Loucy (cell line): ENCODE measurements around the gene POLR2L.

Experiments
- H2AFZ ChIP-seq: fragments of 200-600 bp; sonication (generic); 2 replicates; pipeline ENCODE4 v1.6.0; 2016; ENCODE audit warnings: antibody characterized with exemption, mild to moderate bottlenecking, low read length, moderate library complexity
- H3F3A ChIP-seq: fragments of 200-600 bp; 2 replicates; pipeline ENCODE4 v1.6.0; 2016; ENCODE audit warnings: antibody characterized with exemption, low read depth, mild to moderate bottlenecking
- H3K27me3 ChIP-seq: fragments of 200-600 bp; sonication (generic); 2 replicates; pipeline ENCODE4 v1.6.1; 2014; ENCODE audit warnings: low read length, mild to moderate bottlenecking; ENCODE audit not compliant: insufficient read depth, poor library complexity, severe bottlenecking
- H3K36me3 ChIP-seq: fragments of 200-600 bp; sonication (generic); 2 replicates; pipeline ENCODE4 v1.6.1; 2016; ENCODE audit warnings: low read length; ENCODE audit not compliant: insufficient read depth
- H3K4me1 ChIP-seq: fragments of 200-600 bp; sonication (generic); 2 replicates; pipeline ENCODE4 v1.5.1; 2014; ENCODE audit warnings: low read length, mild to moderate bottlenecking; ENCODE audit not compliant: insufficient read depth, poor library complexity, severe bottlenecking
- H3K4me2 ChIP-seq: fragments of 200-600 bp; sonication (generic); 2 replicates; pipeline ENCODE4 v1.6.0; 2014; ENCODE audit warnings: antibody characterized with exemption, low read length, low read depth, mild to moderate bottlenecking; ENCODE audit not compliant: poor library complexity, severe bottlenecking
- H3K4me3 ChIP-seq: fragments of 200-600 bp; sonication (generic); 2 replicates; pipeline ENCODE4 v1.5.1; 2014; ENCODE audit warnings: low read length, mild to moderate bottlenecking, mixed read lengths; ENCODE audit not compliant: poor library complexity, severe bottlenecking
- H3K79me2 ChIP-seq: fragments of 200-600 bp; sonication (generic); 2 replicates; pipeline ENCODE4 v1.6.1; 2014; ENCODE audit warnings: low read length; ENCODE audit not compliant: insufficient read depth
- H3K9ac ChIP-seq: fragments of 200-600 bp; sonication (generic); 2 replicates; pipeline ENCODE4 v1.6.0; 2014; ENCODE audit warnings: mild to moderate bottlenecking, low read depth, low read length, moderate library complexity; ENCODE audit not compliant: poor library complexity, severe bottlenecking
- H3K9me2 ChIP-seq: fragments of 200-600 bp; sonication (generic); replicated peaks from 2 replicates; pipeline ENCODE4 v1.6.1; 2016; ENCODE audit warnings: low read depth, low read length, mixed read lengths
- H3K9me3 ChIP-seq: fragments of 200-600 bp; sonication (generic); 2 replicates; pipeline ENCODE4 v1.6.1; 2014; ENCODE audit warnings: mild to moderate bottlenecking, antibody characterized with exemption, low read length, low read depth; ENCODE audit not compliant: insufficient read depth
- H4K20me1 ChIP-seq: fragments of 200-600 bp; sonication (generic); 2 replicates; pipeline ENCODE4 v1.6.0; 2014; ENCODE audit warnings: antibody characterized with exemption, low read length, mild to moderate bottlenecking; ENCODE audit not compliant: insufficient read depth, poor library complexity, severe bottlenecking
- EZH2phosphoT487 ChIP-seq: fragments of 200-600 bp; IDR thresholded peaks from 2 replicates; pipeline ENCODE4 v1.6.1; 2018; ENCODE audit warnings: antibody characterized with exemption, mild to moderate bottlenecking, moderate library complexity, borderline replicate concordance
- TF ChIP-seq, protein P1 (sequence below): fragments of 200-600 bp; sonication (generic); conservative IDR thresholded peaks from 2 replicates; pipeline ENCODE4 v1.5.1; 2014; ENCODE audit warnings: mild to moderate bottlenecking, antibody characterized with exemption, low read length

Gene POLR2L

GRCh38 chr11:876545-876944, 34.2 kb upstream of the POLR2L start:
- Histone ChIP-seq H3K36me3 (peaks cover 3% of the 10 kb centered on the region; the same call in 1 of the 2 replicates), H4K20me1 (no peaks in the 10 kb centered on the region)

DNA sequence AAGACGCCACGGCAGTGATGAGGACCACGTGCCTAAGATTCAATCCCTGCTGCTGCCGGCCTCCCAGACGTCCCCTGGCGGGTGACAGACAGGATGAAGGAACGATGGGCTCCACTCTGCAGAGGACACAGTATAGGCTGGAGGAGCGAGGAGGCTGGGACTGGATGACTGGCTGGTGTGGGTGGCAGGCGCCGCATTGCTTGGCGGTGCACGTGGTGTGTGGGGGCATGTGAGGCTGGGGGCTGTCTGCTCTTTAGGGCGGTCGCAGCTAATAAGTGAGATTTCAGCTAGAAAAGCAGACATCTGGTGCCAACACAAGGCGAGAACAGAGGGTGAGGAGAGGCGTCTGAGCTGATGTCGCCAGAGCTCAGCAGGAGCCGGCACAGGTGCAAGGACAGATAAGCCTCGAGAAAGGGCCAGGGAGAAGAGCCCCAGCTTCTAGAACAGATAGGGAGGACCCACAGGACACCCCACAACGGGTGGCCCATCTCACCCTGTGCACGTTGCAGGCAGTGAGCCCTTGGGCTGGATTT, 33.5 kb upstream of the POLR2L start:
- Histone ChIP-seq H4K20me1 (no peaks in the 10 kb centered on the region), H3K27me3 (no peaks in the 10 kb centered on the region), H3K9ac (no peak overlapping the region), H3K79me2 (no peaks in the 10 kb centered on the region), H3K9me2 (no peaks in the 10 kb centered on the region), H3F3A (no peaks in the 10 kb centered on the region), H2AFZ (no peak overlapping the region), H3K4me3 (no peak overlapping the region), H3K4me1 (no peaks in the 10 kb centered on the region), H3K36me3 (peaks cover 1% of the 10 kb centered on the region; the same call in 1 of the 2 replicates), H3K9me3 (no peaks in the 10 kb centered on the region), H3K4me2 (no peak overlapping the region)
- TF ChIP-seq, protein P1, sequence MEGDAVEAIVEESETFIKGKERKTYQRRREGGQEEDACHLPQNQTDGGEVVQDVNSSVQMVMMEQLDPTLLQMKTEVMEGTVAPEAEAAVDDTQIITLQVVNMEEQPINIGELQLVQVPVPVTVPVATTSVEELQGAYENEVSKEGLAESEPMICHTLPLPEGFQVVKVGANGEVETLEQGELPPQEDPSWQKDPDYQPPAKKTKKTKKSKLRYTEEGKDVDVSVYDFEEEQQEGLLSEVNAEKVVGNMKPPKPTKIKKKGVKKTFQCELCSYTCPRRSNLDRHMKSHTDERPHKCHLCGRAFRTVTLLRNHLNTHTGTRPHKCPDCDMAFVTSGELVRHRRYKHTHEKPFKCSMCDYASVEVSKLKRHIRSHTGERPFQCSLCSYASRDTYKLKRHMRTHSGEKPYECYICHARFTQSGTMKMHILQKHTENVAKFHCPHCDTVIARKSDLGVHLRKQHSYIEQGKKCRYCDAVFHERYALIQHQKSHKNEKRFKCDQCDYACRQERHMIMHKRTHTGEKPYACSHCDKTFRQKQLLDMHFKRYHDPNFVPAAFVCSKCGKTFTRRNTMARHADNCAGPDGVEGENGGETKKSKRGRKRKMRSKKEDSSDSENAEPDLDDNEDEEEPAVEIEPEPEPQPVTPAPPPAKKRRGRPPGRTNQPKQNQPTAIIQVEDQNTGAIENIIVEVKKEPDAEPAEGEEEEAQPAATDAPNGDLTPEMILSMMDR = no peak
- no peak for TF ChIP-seq EZH2phosphoT487

More at GRCh38 chr11:876545-876944, 34.2 kb upstream of the POLR2L start:
- Histone ChIP-seq H3F3A (no peaks in the 10 kb centered on the region), H3K79me2 (no peaks in the 10 kb centered on the region), H3K27me3 (no peaks in the 10 kb centered on the region), H3K4me2 (no peak overlapping the region), H2AFZ (no peak overlapping the region), H3K4me1 (no peaks in the 10 kb centered on the region), H3K9ac (no peak overlapping the region), H3K9me2 (no peaks in the 10 kb centered on the region), H3K9me3 (no peaks in the 10 kb centered on the region), H3K4me3 (no peak overlapping the region)
- TF ChIP-seq EZH2phosphoT487 = no peak
- TF ChIP-seq, protein P1 = no peak

GRCh38 chr11:875203-875602, 32.9 kb upstream of the POLR2L start:
- no peaks in the 10 kb centered on the region for H3K36me3 ChIP-seq
- no peaks in the 10 kb centered on the region for H3K79me2 ChIP-seq
- TF ChIP-seq EZH2phosphoT487 = no peak
- TF ChIP-seq, protein P1 = no peak
- H3K27me3 ChIP-seq = no peaks in the 10 kb centered on the region
- no peak overlapping the region for H2AFZ ChIP-seq
- no peak overlapping the region for H3K4me2 ChIP-seq
- H4K20me1 ChIP-seq = no peaks in the 10 kb centered on the region
- H3K9me2 ChIP-seq = no peaks in the 10 kb centered on the region
- no peaks in the 10 kb centered on the region for H3K9me3 ChIP-seq
- H3K4me3 ChIP-seq = no peak overlapping the region
- H3K9ac ChIP-seq = no peak overlapping the region
- H3K4me1 ChIP-seq = no peaks in the 10 kb centered on the region
- H3F3A ChIP-seq = no peaks in the 10 kb centered on the region
